RWPE1 (cell line): Measurements from ENCODE around the gene KRTAP4-2.
A peak's percentile ranks its signal among the peaks of the same experiment; 100 is the strongest.
"Not testable (repeated sequence)": the region's sequence is repeated elsewhere in the genome, so short reads cannot be mapped to it uniquely, and the experiment has no call there.

ENCODE experiments used
- CTCF ChIA-PET: fragments of 350-600 bp; sonication (Branson Sonifier 250); formaldehyde crosslinking; extraction: SDS; loops from one replicate; lab custom pipeline; 2021; lab: Yijun Ruan, JAX
- POLR2A ChIA-PET: fragments of 400-600 bp; formaldehyde crosslinking; extraction: SDS; loops from one replicate; lab custom pipeline; 2020; ENCODE audit warnings: antibody characterized with exemption; ENCODE audit not compliant: low non-redundant PET; lab: Yijun Ruan, JAX
- DNase-seq: peaks from one replicate; pipeline ENCODE4 v3.0.0; 2012; ENCODE audit warnings: low spot score
- H3K27ac ChIP-seq: fragments of 450-650 bp; 2 replicates; pipeline ENCODE4 v1.5.1; 2017
- CTCF ChIP-seq: fragments of 450-650 bp; conservative IDR thresholded peaks from 2 replicates; pipeline ENCODE4 v1.5.1; 2017; ENCODE audit warnings: low read depth, mild to moderate bottlenecking

KRTAP4-2 gene

DNA sequence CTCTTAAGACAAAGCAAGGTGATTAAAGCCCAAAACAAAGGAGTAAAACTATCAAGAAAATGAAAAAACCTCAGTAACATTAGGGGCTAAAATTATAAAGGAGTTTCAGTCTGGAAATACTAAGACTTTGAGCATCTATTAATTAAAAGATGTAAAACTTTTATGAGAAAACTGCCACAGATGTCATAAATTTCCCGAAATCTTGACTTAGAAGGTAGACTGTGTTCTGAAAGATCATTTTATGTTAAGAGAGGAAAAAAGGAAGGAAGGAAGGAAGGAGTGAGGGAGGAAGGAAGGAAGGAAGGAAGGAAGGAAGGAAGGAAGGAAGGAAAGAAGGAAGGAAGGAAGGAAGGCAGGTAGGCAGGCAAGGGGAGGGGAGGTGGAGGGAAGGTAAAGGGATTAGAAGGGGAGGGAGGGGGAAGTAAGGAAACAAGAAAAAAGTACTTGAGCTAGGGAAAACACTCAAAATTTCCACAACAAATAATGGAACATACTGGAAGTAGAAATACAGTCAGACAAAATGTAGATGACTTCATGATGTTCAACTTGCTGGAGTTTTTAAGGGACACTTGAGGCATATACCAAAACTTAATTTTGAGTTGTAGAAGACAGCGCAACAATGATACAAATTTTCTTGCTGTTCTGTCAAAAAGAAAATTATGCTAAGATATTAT, 30.4 kb downstream of the KRTAP4-2 start:
- POLR2A ChIA-PET, result no interaction called here
- CTCF ChIA-PET, result no interaction called here
- no peak overlapping the region for H3K27ac ChIP-seq
- DNase-seq, result no peak
- TF ChIP-seq CTCF, result no peak

DNA sequence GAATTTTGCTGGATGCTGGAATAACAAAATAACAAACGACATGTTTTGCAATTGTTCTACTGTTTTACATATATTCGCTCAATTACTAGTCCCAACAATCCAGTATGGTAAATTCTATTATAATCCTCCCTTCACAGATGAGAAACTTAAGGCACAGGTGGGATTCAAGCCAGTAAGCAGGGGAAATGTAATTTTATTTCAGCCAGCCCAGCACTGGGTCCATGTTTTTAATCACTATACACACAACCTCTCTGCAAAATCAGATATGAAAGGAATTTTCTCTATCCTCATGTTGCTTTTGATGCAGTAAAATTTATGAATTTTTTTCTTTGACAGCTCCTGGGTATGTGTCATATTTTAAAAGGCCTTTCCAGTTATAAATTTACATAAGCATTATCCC, 32.8 kb downstream of the KRTAP4-2 start:
- ChIA-PET CTCF (no interaction called here), POLR2A (no interaction called here)
- no peak for TF ChIP-seq CTCF
- no peak for DNase-seq
- no peak overlapping the region for H3K27ac ChIP-seq

DNA sequence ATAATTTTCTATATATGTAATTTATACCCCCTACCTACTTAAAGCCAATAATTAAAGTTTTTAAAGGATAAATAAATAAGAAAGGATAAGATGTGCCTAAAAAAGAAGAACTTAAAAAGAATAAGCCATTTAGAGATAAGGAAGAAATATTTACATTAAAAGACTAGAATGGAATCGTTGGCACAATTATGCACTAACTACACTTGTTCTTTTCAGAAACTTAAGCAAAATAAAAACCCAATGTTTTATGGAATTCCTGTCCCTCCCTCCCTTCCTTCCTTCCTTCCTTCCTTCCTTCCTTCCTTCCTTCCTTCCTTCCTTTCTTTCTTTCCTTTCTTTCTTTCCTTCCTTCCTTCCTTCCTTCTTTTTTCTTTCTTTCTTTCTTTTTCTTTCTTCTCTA, 33.2 kb downstream of the KRTAP4-2 start:
- CTCF ChIA-PET, result no interaction called here
- no peak for DNase-seq
- no peak for TF ChIP-seq CTCF
- H3K27ac ChIP-seq, result no peak overlapping the region
- POLR2A ChIA-PET, result no interaction called here

DNA sequence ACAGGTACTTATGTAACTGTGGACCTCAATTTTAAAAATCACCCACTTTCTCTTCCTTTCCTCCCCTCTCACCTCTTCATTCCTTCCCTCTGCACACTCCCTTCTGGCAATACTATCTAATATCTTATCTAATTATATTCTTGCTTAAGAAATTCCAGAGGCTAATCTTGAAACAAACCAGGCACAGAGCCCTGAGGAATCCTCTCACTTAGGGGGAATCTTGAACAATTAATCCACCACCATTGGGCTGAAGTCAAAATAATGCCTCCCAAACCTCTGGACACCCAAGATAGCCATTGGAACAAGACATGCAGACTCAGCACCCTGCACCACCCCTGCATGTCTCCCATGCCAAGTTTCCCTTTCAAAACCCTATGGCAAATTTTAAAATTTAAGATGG, 36.7 kb downstream of the KRTAP4-2 start:
- DNase-seq, result no peak
- no peak overlapping the region for H3K27ac ChIP-seq
- POLR2A ChIA-PET, result no interaction called here
- CTCF ChIA-PET, result interaction anchor here (0.8 kb wide), 1 partner anchor 159 kb away, joined by 4 read pairs; no protein-coding TSS in a partner anchor
- TF ChIP-seq CTCF, result no peak

DNA sequence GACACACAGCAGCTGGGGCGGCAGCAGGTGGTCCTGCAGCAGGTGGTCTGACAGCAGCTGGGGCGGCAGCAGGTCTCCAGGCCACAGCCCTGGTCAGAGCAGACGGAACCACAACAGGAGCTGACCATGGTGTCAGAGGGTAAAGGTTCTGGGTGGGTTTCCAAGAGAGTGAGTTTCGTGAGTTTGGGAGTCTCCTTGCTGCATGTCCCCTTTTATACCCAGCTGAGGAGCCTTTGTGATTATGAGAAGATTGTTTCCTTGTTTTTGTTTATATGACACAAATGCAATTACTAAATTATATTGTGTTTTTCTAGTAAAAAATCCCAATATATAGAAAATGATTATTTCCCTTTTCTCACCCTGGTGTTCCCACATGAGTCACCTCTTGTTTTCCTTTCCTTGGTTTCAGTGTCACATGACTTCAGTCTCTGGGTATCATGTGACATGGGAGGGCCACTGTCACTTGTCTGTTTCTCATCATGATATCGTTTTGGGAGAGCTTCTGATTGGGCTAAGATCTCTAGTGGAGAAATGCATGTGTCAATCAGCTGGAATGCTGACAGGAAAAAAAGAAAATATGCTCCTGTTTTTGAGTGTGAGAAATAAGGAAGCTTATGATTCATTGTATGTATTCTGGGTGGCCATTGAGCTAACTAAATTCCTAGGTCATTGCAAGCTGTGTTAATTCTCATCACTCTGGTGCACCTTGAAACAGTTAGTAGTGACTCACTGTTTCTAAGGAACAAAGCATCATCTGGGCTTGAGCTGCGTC, 37.5 kb downstream of the KRTAP4-2 start, which contains the start of gene KRTAP4-6:
Gene KRTAP4-6 (minus strand): TSS at position 185 of the 772 bp plus-strand sequence. CDS start 57 bp downstream, at position 128.
- peak; percentile 74 for DNase-seq
- peak within 1 kb of the TSS; percentile 48; the same call in 1 of the 2 replicates for H3K27ac ChIP-seq
- ChIA-PET POLR2A (no interaction called here), CTCF (interaction anchor here (0.6 to 0.8 kb wide), 2 partner anchors 159 to 264 kb away, joined by 3 to 4 read pairs; no protein-coding TSS in a partner anchor)
- no peak for TF ChIP-seq CTCF

DNA sequence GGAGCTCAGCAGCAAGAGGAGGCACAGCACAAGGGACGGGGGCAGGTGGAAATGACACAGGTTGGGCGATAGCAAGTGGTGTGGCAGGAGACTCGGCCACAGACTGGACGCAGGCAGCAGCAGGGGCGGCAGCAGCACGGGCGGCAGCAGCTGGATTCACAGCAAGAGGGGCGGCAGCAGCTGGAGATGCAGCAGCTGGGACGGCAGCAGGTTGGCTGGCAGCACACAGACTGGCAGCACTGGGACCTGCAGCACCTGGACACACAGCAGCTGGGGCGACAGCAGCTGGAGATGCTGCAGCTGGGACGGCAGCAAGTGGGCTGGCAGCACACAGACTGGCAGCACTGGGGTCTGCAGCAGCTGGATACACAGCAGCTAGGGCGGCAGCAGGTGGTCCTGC, 38.2 kb downstream of the KRTAP4-2 start:
- POLR2A ChIA-PET, DNase-seq: not testable (repeated sequence)
- CTCF ChIA-PET, result interaction anchor here (0.6 kb wide), 1 partner anchor 264 kb away, joined by 3 read pairs; no protein-coding TSS in a partner anchor
- peak overlapping the region; percentile 48; the same call in 1 of the 2 replicates for H3K27ac ChIP-seq
